ENCODE data around the gene KCNA10. TPM values are rescaled to one million over a fixed set of nuclear protein-coding genes. Genes with fewer than 3 reads are reported as not detected.

The KCNA10 gene
- total RNA-seq, 3 donors from 2014 or later, result not detected

DNA sequence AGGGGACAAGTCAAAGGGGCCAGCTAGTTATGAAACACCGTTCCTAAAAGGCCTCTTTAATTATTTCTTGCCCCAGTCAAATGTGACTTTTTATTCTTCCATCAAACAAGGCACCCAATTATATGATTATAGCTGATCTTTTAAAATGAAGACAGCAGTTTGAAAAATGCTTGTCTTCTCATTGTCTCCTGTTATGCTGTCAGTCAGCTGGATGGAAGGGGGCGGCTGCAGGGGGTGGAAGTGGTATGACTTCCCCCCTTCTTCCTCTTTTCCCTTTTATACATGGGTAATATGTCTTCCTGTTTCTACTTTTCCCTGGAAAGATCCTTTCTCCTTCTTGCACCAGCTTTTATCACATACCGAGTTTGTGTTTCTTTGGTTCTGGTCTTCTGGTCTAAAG is 25.8 kb upstream of the KCNA10 start:
- DNase-seq (ENCODE audit: low spot score in 2 of 2), result no peak
- TF ChIP-seq, protein P1, sequence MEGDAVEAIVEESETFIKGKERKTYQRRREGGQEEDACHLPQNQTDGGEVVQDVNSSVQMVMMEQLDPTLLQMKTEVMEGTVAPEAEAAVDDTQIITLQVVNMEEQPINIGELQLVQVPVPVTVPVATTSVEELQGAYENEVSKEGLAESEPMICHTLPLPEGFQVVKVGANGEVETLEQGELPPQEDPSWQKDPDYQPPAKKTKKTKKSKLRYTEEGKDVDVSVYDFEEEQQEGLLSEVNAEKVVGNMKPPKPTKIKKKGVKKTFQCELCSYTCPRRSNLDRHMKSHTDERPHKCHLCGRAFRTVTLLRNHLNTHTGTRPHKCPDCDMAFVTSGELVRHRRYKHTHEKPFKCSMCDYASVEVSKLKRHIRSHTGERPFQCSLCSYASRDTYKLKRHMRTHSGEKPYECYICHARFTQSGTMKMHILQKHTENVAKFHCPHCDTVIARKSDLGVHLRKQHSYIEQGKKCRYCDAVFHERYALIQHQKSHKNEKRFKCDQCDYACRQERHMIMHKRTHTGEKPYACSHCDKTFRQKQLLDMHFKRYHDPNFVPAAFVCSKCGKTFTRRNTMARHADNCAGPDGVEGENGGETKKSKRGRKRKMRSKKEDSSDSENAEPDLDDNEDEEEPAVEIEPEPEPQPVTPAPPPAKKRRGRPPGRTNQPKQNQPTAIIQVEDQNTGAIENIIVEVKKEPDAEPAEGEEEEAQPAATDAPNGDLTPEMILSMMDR (IDR thresholded peaks at IDR 0.05), result no peak
- TF ChIP-seq POLR2A (IDR thresholded peaks at IDR 0.05), result no peak
- TF ChIP-seq POLR2AphosphoS5 (IDR thresholded peaks at IDR 0.05), result no peak
- no peak overlapping the region for H3K27ac ChIP-seq
- H3K9me3 ChIP-seq, result no peaks in the 10 kb centered on the region
- intact Hi-C loops (cut with DNase I; ENCODE audit: low total_unique reads), result no loop called here
- no peak overlapping the region for H3K4me3 ChIP-seq
- H3K4me1 ChIP-seq, result no peaks in the 10 kb centered on the region
- H3K36me3 ChIP-seq, result no peaks in the 10 kb centered on the region
- no peaks in the 10 kb centered on the region for H3K27me3 ChIP-seq

DNA sequence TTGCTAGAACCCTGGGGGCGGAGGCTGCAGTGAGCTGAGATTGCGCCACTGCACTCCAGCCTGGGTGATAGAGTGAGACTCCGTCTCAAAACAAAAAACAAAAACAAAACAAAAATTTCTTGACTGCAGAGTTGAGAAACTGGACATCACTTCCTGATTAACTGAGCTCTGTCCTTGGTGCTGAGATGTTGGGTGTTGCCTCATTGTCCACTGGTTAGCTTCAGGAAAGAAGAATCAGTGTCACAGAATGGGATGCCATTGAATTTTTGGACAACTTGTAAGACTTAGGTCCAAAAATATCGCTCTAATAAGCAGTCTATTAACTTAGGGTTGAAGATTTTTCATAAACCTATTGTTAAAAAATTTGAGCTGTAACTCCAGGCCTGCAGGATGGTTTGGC is 23.8 kb upstream of the KCNA10 start:
- no peak overlapping the region for H3K27ac ChIP-seq
- no peak overlapping the region for H3K4me3 ChIP-seq
- peaks cover 0 to 13% of the 10 kb centered on the region in 2 donors for H3K27me3 ChIP-seq
- intact Hi-C loops (cut with DNase I; ENCODE audit: low total_unique reads), result no loop called here
- DNase-seq (ENCODE audit: low spot score in 2 of 2), result no peak
- no peaks in the 10 kb centered on the region for H3K4me1 ChIP-seq
- no peaks in the 10 kb centered on the region for H3K36me3 ChIP-seq
- no peak for TF ChIP-seq POLR2A (IDR thresholded peaks at IDR 0.05)
- TF ChIP-seq, protein P1 (IDR thresholded peaks at IDR 0.05), result no peak
- TF ChIP-seq POLR2AphosphoS5 (IDR thresholded peaks at IDR 0.05), result no peak
- no peaks in the 10 kb centered on the region for H3K9me3 ChIP-seq

DNA sequence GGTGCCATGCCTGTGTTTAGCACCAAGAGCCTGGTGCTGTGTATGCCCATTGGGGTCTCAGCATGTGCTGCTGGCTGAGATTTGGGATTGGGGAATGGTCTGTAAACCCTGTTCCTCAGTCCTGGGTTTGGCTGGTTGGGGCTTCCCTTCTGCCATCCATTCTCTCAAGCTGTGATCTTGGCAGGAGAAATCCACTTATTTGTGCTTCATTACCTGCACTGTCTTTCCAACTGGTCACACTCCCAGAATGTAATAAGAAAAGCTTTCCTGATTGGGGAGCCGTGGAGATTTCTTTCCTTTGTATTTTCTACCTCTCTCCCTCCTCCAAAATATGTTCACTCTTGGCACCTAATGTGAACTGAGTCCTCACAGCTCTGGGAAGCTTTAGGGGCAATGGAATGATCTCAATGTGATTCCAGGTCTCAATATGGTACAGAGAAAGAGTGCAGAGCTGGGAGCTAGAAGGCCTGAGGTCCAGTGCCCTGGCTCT is 23.0 kb upstream of the KCNA10 start:
- no peaks in the 10 kb centered on the region for H3K9me3 ChIP-seq
- intact Hi-C loops (cut with DNase I; ENCODE audit: low total_unique reads), result no loop called here
- H3K4me1 ChIP-seq, result no peaks in the 10 kb centered on the region
- H3K27me3 ChIP-seq, result peaks cover 0 to 13% of the 10 kb centered on the region in 2 donors
- no peak for TF ChIP-seq POLR2A (IDR thresholded peaks at IDR 0.05)
- TF ChIP-seq, protein P1 (IDR thresholded peaks at IDR 0.05), result no peak
- TF ChIP-seq POLR2AphosphoS5 (IDR thresholded peaks at IDR 0.05), result no peak
- DNase-seq (ENCODE audit: low spot score in 2 of 2), result no peak
- H3K36me3 ChIP-seq, result no peaks in the 10 kb centered on the region
- H3K27ac ChIP-seq, result no peak overlapping the region
- H3K4me3 ChIP-seq, result no peak overlapping the region

DNA sequence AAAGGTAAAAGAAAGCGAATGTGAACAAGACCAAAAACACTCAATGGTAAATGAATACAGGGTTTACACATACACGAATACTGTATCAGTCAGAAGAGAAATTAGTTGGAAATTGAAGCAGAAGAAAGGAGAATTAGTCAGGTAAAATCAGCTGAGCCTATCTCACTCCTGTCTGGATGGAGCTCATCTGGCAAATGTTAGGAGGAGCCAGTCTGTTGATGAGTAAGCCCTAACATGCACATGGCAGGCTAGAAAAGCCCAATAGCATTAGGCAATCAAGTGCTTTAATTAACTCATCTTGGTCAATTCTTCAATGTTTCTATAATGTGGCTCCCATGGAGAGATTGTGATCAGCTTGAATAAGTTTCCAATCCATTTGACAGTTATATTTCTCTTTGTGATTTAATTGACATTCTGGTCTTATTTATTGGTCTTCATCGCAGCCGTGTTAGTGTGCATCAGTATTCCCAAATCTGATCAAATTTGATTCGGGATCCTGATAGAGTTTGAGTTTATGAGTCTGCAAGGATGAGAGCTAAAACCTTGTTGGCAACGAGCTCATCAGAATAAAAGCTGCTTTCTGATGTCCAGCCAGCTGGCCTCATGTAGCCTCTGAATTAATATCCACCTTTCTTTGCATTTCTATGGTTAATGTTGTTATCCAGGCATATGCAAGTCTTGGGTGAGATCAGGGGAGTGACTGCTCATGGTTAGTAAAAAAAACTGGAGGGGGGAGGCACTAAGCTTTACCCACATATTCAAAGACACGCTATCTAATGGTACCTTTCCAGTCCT is 22.1 kb upstream of the KCNA10 start:
- peaks cover 0 to 13% of the 10 kb centered on the region in 2 donors for H3K27me3 ChIP-seq
- no peaks in the 10 kb centered on the region for H3K9me3 ChIP-seq
- no peak overlapping the region for H3K4me3 ChIP-seq
- H3K36me3 ChIP-seq, result no peaks in the 10 kb centered on the region
- no peak for DNase-seq (ENCODE audit: low spot score in 2 of 2)
- intact Hi-C loops (cut with DNase I; ENCODE audit: low total_unique reads), result no loop called here
- no peaks in the 10 kb centered on the region for H3K4me1 ChIP-seq
- H3K27ac ChIP-seq, result no peak overlapping the region
- TF ChIP-seq POLR2A (IDR thresholded peaks at IDR 0.05), result no peak
- no peak for TF ChIP-seq POLR2AphosphoS5 (IDR thresholded peaks at IDR 0.05)
- TF ChIP-seq, protein P1 (IDR thresholded peaks at IDR 0.05), result no peak

DNA sequence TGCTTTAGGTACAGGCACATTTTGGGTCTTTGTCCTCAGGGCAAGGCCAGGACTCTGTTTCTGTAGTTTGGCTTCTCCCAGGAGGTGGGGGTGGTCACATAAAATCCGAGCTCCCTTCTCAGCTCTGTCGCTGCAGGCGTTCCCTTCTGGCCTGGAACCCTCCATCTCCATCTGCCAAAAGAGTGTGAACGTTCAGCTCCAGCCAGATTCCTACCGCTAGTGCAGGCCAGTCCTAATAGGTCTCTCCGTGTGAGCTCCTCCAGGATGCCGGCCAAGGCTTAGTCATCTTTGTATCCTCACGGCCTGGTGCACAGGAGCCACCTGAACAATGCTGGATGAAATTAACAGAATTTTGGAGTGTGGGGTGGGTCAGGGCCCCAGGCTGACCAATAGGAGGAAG is 19.9 kb upstream of the KCNA10 start:
- Histone ChIP-seq H3K36me3 (no peaks in the 10 kb centered on the region), H3K9me3 (no peaks in the 10 kb centered on the region), H3K27ac (no peak overlapping the region), H3K4me3 (no peak overlapping the region), H3K27me3 (peaks cover 0 to 13% of the 10 kb centered on the region in 2 donors), H3K4me1 (no peaks in the 10 kb centered on the region)
- intact Hi-C loops (cut with DNase I; ENCODE audit: low total_unique reads), result no loop called here
- TF ChIP-seq POLR2AphosphoS5 (IDR thresholded peaks at IDR 0.05) (no peak), POLR2A (IDR thresholded peaks at IDR 0.05) (no peak)
- TF ChIP-seq, protein P1 (IDR thresholded peaks at IDR 0.05), result no peak
- no peak for DNase-seq (ENCODE audit: low spot score in 2 of 2)
